ENCODE data around the gene E2F8. TPM values are rescaled to one million over a fixed set of nuclear protein-coding genes. Genes with fewer than 3 reads are reported as not detected.
A peak's percentile ranks its signal among the peaks of the same experiment; 100 is the strongest.

Gene E2F8
- total RNA-seq, 1 donor from 2014 or later = 3.6 TPM

DNA sequence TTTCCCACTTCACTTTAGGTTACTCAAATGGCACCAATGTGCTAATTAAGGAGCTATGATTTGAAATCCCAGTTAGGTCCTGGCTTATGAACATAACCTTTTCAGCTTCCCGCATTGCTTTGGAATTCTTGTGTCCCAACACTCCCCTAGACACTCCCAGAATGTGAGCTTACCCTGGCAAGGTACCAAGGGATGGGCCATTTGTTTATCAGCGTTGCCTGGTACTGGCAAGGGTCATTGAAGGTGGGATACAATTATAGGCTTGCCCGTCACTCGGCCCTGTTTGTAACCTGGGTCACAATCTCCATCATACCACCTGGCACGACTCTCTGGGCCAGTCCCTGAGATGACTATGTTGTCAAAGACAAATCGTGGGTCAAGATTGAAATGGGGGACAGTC lies 44.3 kb downstream of the E2F8 start:
- Histone ChIP-seq H3K4me1 (peaks cover 56% of the 10 kb centered on the region), H3K36me3 (no peaks in the 10 kb centered on the region), H3K9me3 (replicated peaks) (no peaks in the 10 kb centered on the region), H3K27me3 (ENCODE audit: low read depth) (no peaks in the 10 kb centered on the region), H3K27ac (replicated peaks) (peak overlapping the region; percentile 91), H3K4me3 (peak overlapping the region; percentile 16)
- intact Hi-C loops (cut with micrococcal nuclease) = no loop called here
- TF ChIP-seq, protein P1, sequence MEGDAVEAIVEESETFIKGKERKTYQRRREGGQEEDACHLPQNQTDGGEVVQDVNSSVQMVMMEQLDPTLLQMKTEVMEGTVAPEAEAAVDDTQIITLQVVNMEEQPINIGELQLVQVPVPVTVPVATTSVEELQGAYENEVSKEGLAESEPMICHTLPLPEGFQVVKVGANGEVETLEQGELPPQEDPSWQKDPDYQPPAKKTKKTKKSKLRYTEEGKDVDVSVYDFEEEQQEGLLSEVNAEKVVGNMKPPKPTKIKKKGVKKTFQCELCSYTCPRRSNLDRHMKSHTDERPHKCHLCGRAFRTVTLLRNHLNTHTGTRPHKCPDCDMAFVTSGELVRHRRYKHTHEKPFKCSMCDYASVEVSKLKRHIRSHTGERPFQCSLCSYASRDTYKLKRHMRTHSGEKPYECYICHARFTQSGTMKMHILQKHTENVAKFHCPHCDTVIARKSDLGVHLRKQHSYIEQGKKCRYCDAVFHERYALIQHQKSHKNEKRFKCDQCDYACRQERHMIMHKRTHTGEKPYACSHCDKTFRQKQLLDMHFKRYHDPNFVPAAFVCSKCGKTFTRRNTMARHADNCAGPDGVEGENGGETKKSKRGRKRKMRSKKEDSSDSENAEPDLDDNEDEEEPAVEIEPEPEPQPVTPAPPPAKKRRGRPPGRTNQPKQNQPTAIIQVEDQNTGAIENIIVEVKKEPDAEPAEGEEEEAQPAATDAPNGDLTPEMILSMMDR (IDR thresholded peaks at IDR 0.05; ENCODE audit: borderline replicate concordance) = no peak
- DNase-seq = no peak

DNA sequence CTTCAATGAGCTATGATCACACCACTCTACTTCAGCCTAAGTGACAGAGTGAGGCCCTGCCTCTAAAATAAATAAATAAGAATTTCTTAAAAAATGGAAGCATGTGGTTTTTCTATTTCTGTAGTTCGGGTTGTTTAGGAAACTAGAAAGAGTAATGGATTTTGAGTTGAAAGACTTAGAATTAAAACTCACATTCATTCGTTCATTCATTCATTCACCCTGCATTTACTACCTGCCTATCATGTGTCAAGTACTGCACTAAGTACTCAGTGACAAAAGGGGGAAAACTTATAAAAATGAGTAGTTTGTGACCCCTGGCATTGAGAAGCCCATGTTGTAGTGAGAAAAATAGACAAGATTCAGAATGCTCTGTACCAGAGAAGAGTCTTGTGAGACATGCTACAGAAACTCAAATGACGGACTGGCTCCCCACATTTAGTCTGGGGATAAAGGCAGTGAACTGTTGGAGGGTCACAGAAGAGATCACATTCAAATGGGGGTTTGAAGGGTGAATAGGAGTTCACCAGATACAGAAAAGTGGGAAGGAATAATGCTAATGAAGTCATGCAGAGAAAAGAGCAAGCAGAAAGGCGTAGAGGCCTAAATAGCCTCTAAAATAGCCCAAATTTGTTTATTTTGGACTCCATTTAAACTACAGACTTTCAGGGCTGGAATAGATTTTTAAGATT lies 46.0 kb downstream of the E2F8 start:
- peaks cover 15% of the 10 kb centered on the region for H3K36me3 ChIP-seq
- H3K27ac ChIP-seq (replicated peaks) = peak overlapping the region; percentile 91
- H3K27me3 ChIP-seq (ENCODE audit: low read depth) = no peaks in the 10 kb centered on the region
- intact Hi-C loops (cut with micrococcal nuclease) = no loop called here
- peaks cover 63% of the 10 kb centered on the region for H3K4me1 ChIP-seq
- no peak for DNase-seq
- TF ChIP-seq, protein P1 (IDR thresholded peaks at IDR 0.05; ENCODE audit: borderline replicate concordance) = no peak
- H3K4me3 ChIP-seq = peak overlapping the region; percentile 24
- no peaks in the 10 kb centered on the region for H3K9me3 ChIP-seq (replicated peaks)

DNA sequence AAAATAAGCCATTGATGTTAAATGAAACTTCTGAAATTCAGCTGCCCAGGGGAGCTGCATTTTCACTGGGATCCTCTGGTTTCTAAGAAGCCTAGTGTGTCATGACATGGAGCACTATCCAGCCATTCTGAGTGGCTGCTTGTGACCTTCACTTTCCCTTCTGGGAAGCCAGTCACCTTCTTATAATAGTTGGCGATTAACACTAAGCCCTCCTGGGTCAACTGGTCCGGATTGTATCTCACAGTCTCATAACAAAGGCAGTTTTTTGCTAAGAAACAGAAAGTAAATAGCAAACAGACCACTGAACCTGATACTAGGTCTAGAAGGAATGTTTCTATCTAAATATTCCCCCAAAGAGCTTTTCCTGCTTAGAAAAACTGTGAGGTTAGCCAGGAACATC lies 46.8 kb downstream of the E2F8 start:
- intact Hi-C loops (cut with micrococcal nuclease) = no loop called here
- DNase-seq = no peak
- no peaks in the 10 kb centered on the region for H3K9me3 ChIP-seq (replicated peaks)
- TF ChIP-seq, protein P1 (IDR thresholded peaks at IDR 0.05; ENCODE audit: borderline replicate concordance) = no peak
- H3K27me3 ChIP-seq (ENCODE audit: low read depth) = no peaks in the 10 kb centered on the region
- H3K4me1 ChIP-seq = peaks cover 67% of the 10 kb centered on the region
- H3K36me3 ChIP-seq = peaks cover 23% of the 10 kb centered on the region
- peak overlapping the region; percentile 91 for H3K27ac ChIP-seq (replicated peaks)
- H3K4me3 ChIP-seq = peak overlapping the region; percentile 24

DNA sequence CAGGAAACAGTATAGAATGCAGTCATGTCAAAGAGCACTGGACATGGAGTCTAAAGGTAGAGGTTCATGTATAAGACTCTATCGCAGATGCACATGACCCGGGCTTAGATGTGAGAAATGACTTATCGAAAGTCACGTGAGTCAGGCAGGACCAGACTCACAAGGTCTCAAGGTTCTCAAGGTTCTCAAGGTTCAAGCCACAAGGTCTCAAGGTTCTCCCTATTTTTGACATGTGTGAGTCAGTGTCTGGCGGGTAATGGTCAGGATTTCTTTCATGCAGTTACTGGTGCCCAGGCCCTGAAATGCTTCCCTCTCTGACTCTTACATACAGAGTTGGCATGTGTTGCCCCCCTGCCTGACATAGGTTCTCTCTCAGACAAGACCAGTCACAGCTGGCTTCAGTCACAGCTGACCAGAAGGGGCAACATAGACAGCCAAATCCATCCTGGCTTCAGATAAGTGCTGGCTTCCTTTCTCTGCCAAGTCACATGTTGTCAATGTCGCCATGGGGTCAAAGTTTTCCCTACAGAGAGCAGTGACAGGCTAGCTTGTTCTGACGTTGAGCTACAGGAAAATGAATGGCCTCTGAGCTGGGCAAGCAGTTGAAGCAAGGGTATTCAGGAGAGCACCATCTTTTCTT lies 49.1 kb downstream of the E2F8 start:
- Histone ChIP-seq H3K27ac (replicated peaks) (peak overlapping the region; percentile 91), H3K36me3 (peaks cover 40% of the 10 kb centered on the region)
- peak; percentile 19 for DNase-seq

DNA sequence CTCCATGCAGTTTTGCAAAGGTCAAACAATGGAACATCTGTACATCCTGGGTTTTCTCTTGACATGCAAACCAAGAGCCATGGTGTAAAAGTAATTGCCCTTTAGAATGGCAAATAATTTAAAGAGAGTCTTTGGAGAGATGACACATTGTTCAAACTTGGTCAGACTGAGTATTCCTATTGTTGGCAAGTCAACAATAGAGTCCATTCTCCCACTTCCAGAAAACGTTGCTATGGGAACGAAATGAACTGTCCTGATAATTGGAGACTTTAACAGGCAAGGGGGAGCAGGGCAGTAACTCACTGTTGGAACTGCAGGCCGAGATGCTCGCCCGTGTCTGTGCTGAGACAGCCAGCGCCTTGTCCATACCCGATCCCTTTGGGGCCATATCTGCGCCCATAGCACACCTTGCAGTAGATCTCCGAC lies 52.9 kb downstream of the E2F8 start:
- intact Hi-C loops (cut with micrococcal nuclease) = no loop called here
- peaks cover 52% of the 10 kb centered on the region for H3K4me1 ChIP-seq
- DNase-seq = no peak
- peaks cover 65% of the 10 kb centered on the region for H3K36me3 ChIP-seq
- no peaks in the 10 kb centered on the region for H3K9me3 ChIP-seq (replicated peaks)
- TF ChIP-seq, protein P1 (IDR thresholded peaks at IDR 0.05; ENCODE audit: borderline replicate concordance) = no peak
- no peak overlapping the region for H3K4me3 ChIP-seq
- H3K27me3 ChIP-seq (ENCODE audit: low read depth) = no peaks in the 10 kb centered on the region
- peak overlapping the region; percentile 27 for H3K27ac ChIP-seq (replicated peaks)

More for the DNA sequence above, 49.1 kb downstream of the E2F8 start:
- no peak overlapping the region for H3K4me3 ChIP-seq
- intact Hi-C loops (cut with micrococcal nuclease) = no loop called here
- H3K27me3 ChIP-seq (ENCODE audit: low read depth) = no peaks in the 10 kb centered on the region
- H3K4me1 ChIP-seq = peaks cover 74% of the 10 kb centered on the region
- TF ChIP-seq, protein P1 (IDR thresholded peaks at IDR 0.05; ENCODE audit: borderline replicate concordance) = no peak
- H3K9me3 ChIP-seq (replicated peaks) = no peaks in the 10 kb centered on the region
